Skeletal muscle tissue (tissue), 4 donors: ENCODE results near the gene WDR26. TPM values are rescaled to one million over a fixed set of nuclear protein-coding genes. Genes with fewer than 3 reads are reported as not detected.

ENCODE experiments used
- H3K27ac ChIP-seq: one replicate; pipeline ENCODE4 v1.7.0; 2013; ENCODE audit warnings: mild to moderate bottlenecking, low read depth, low read length, inconsistent platforms
- H3K27me3 ChIP-seq, 3 donors: one replicate each; pipeline ENCODE4 v1.7.0; 2013; ENCODE audit warnings: low read length in 3 of 3; ENCODE audit not compliant: control insufficient read depth in 3 of 3, insufficient read depth in 3 of 3
- H3K36me3 ChIP-seq, 3 donors: one replicate each; pipeline ENCODE4 v1.7.0; 2013; ENCODE audit warnings: low read length in 3 of 3; ENCODE audit not compliant: control insufficient read depth in 3 of 3, insufficient read depth in 3 of 3
- H3K4me1 ChIP-seq, 3 donors: one replicate each; pipeline ENCODE4 v1.7.0; 2013; ENCODE audit warnings: low read length in 3 of 3, mild to moderate bottlenecking in 3 of 3; ENCODE audit not compliant: control insufficient read depth in 3 of 3, insufficient read depth in 3 of 3
- H3K4me3 ChIP-seq, 3 donors: one replicate each; pipeline ENCODE4 v1.7.0; 2013; ENCODE audit warnings: low read length in 3 of 3
- H3K9ac ChIP-seq, 3 donors: one replicate each; pipeline ENCODE4 v1.7.0; 2013; ENCODE audit warnings: low read length in 3 of 3, mild to moderate bottlenecking in 3 of 3, moderate library complexity in 2 of 3, low read depth in 1 of 3
- H3K9me3 ChIP-seq, 3 donors: one replicate each; pipeline ENCODE4 v1.7.0; 2013; ENCODE audit warnings: low read length in 3 of 3; ENCODE audit not compliant: control insufficient read depth in 3 of 3
- total RNA-seq: library from RNA; depleted of rRNA; stranded (reverse); fragments of >200 nt; gene quantifications from one replicate; pipeline ENCODE4 v1.2.3, GENCODE V29; 2014
- donor health status: Osteomylitis.

The WDR26 gene
- total RNA-seq, 1 donor from 2014 or later: 64.2 TPM

DNA sequence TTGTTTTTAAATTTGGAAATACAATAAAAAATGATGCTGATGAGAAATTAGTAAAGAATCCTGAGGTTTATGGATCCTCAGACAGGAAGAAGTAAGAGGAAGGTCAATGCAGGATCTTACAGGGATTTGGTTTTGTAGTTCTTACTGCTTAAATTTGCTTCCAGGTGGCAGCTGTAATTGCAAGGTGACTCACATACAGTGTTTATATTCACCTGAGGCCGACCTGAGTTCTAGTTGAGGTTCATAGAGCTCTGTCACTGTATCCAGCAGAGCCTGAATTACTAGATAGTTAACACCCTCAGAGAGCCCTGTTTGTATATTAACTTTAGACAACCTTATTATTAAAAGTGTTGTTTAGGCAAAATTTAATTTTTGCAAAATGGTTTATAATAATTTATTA lies 1.4 kb upstream of the WDR26 start:
- Histone ChIP-seq H3K27me3 (no peaks in the 10 kb centered on the region), H3K36me3 (peaks cover 0 to 4% (median 0%) of the 10 kb centered on the region in 3 donors), H3K9ac (peak overlapping the region in 2 of 3 donors; percentile 28 to 52), H3K9me3 (no peaks in the 10 kb centered on the region), H3K4me1 (peaks cover 11 to 29% (median 18%) of the 10 kb centered on the region in 3 donors), H3K4me3 (no peak overlapping the region), H3K27ac (no peak overlapping the region)

- peak overlapping the region; percentile 93 to 98 (median 95) for H3K4me3 ChIP-seq
- peaks cover 0 to 2% (median 2%) of the 10 kb centered on the region in 3 donors for H3K36me3 ChIP-seq
- no peaks in the 10 kb centered on the region for H3K27me3 ChIP-seq
- no peaks in the 10 kb centered on the region for H3K9me3 ChIP-seq
- peak overlapping the region; percentile 97 for H3K27ac ChIP-seq
- peaks cover 16 to 35% (median 23%) of the 10 kb centered on the region in 3 donors for H3K4me1 ChIP-seq
- peak overlapping the region; percentile 91 to 98 (median 98) for H3K9ac ChIP-seq
These were observed 744 bp upstream of the WDR26 start for GRCh38 chr1:224435318-224435763.

DNA sequence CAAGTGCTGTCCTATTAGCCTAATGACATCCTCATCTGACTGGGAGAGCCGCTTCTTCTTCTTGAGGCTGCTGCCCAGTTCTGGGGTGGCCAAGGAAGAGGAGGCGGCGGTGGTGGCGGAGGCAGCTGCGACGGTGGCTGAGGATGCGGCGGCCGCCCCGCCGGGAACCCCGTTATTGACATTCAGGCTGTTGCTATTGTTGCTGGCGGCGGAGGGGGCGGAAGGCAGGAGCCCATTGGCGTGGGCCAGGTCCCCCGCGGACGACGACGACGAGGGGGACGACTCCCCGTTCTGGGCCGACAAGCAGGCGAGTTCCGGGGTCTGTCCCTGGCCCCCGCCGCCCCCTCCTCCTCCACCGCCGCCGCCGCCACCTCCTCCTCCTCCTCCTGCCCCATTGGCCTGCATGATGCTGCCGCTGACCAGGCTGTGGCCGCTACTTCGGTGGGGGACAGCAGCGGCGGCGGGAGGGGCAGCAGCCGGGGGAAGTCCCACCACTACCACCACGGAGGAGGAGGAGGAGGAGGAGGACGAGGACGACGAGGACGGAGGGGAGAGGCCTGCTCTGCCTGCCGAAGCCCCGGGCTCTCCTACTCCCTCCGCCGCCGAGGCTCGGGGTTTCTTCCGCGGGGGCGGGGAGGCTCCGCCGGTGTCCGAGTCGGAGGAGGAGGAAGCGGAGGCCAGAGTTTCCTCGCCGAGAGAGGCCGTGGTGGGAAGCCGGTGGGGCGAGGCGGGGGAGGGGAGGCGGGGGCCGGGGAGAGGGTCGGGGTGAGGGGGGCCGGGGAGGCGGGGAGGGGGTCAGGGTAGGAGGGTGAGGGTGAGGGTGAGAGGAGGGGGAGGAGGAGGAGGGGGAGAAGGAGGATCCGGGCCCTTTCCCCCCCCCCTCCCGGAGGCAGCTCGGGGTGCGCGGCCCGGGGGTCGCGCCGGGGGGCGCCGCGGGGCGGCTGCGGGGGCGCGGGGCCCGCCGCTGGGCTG lies 610 bp downstream of the WDR26 start:
- Histone ChIP-seq H3K27ac (peak overlapping the region; percentile 97), H3K9me3 (no peaks in the 10 kb centered on the region), H3K36me3 (peaks cover 0 to 2% (median 0%) of the 10 kb centered on the region in 3 donors), H3K4me3 (peak overlapping the region; percentile 85 to 93 (median 88)), H3K27me3 (no peaks in the 10 kb centered on the region), H3K9ac (peak overlapping the region; percentile 87 to 98 (median 91)), H3K4me1 (peaks cover 16 to 38% (median 23%) of the 10 kb centered on the region in 3 donors)

- peak overlapping the region; percentile 94 for H3K27ac ChIP-seq
- H3K27me3 ChIP-seq: no peaks in the 10 kb centered on the region
- peaks cover 0 to 2% (median 0%) of the 10 kb centered on the region in 3 donors for H3K36me3 ChIP-seq
- H3K4me3 ChIP-seq: peak overlapping the region; percentile 79 to 88 (median 85)
- peaks cover 16 to 38% (median 23%) of the 10 kb centered on the region in 3 donors for H3K4me1 ChIP-seq
- no peaks in the 10 kb centered on the region for H3K9me3 ChIP-seq
- H3K9ac ChIP-seq: peak overlapping the region; percentile 76 to 87 (median 84)
These were observed 1.4 kb downstream of the WDR26 start for GRCh38 chr1:224433041-224433691.

DNA sequence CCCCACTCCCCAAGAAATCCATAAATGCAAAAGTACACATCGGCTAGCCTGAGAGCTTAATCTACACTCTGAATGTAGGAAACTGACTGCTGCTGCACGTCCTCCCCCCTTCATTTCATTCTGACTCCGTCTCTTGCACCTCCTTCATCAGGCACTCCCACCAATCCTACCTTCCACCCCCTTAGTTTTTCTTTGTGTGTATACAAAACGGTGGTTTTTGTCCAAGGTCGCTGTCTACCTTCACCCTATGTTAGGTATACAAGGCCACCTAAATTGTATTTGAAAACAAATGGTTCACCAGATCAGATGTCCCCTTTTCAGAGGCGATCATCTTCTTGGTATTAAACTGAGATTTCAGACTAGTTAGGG lies 1.9 kb downstream of the WDR26 start:
- peaks cover 0 to 2% (median 0%) of the 10 kb centered on the region in 3 donors for H3K36me3 ChIP-seq
- no peaks in the 10 kb centered on the region for H3K27me3 ChIP-seq
- peaks cover 16 to 38% (median 23%) of the 10 kb centered on the region in 3 donors for H3K4me1 ChIP-seq
- no peaks in the 10 kb centered on the region for H3K9me3 ChIP-seq
- H3K9ac ChIP-seq: peak overlapping the region; percentile 76 to 87 (median 84)
- peak overlapping the region; percentile 94 for H3K27ac ChIP-seq
- H3K4me3 ChIP-seq: peak overlapping the region; percentile 79 to 88 (median 85)

GRCh38 chr1:224432146-224432545 lies 2.5 kb downstream of the WDR26 start:
- Histone ChIP-seq H3K4me3 (peak overlapping the region; percentile 79 to 88 (median 85)), H3K27ac (peak overlapping the region; percentile 94), H3K36me3 (peaks cover 0 to 2% (median 0%) of the 10 kb centered on the region in 3 donors), H3K9ac (peak overlapping the region; percentile 76 to 87 (median 84)), H3K4me1 (peaks cover 16 to 38% (median 27%) of the 10 kb centered on the region in 3 donors), H3K9me3 (no peaks in the 10 kb centered on the region), H3K27me3 (no peaks in the 10 kb centered on the region)

- Histone ChIP-seq H3K4me3 (peak overlapping the region; percentile 38 to 88 (median 79)), H3K27ac (peak overlapping the region; percentile 94), H3K27me3 (no peaks in the 10 kb centered on the region), H3K9ac (peak overlapping the region; percentile 33 to 84 (median 76)), H3K9me3 (no peaks in the 10 kb centered on the region), H3K36me3 (peaks cover 0 to 2% (median 0%) of the 10 kb centered on the region in 3 donors), H3K4me1 (peaks cover 16 to 38% (median 27%) of the 10 kb centered on the region in 3 donors)
These were observed 2.9 kb downstream of the WDR26 start for GRCh38 chr1:224431726-224432125.

DNA sequence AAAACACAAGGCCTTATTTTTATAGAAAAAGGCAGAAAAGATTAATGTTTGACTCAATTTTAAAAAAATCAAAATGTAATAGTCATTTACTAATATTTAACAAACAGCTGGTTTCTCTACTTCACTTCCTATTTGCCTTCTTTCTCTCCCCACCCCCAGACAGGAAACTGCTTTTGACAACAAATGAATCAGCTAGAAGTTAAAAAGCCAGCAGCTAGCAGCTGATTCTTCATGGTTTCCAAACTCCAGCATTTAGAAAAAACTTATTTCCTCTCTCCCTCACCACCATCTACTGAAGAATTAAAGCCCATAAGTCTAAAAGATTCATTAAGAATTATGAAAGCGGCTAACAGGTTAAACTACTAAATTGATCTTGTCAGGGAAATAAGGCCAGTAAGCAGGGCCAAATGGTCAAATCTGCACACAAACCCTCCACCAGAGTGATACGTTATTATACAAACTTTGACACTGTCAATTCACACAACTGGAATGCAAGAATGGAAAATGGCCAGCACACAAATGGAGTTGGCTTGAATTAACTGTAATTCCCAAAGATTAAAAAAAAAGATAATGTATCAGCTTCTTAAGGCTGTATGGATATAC lies 4.0 kb downstream of the WDR26 start:
- Histone ChIP-seq H3K9ac (peak overlapping the region in 2 of 3 donors; percentile 28 to 65), H3K27me3 (no peaks in the 10 kb centered on the region), H3K4me3 (peak overlapping the region; percentile 4 to 38 (median 6))

GRCh38 chr1:224429616-224430326 lies 4.8 kb downstream of the WDR26 start:
- Histone ChIP-seq H3K4me1 (peaks cover 10 to 30% (median 19%) of the 10 kb centered on the region in 3 donors), H3K27ac (no peak overlapping the region), H3K4me3 (peak overlapping the region in 1 of 3 donors; percentile 14)

More for the DNA sequence above, 4.0 kb downstream of the WDR26 start:
- peaks cover 15 to 34% (median 27%) of the 10 kb centered on the region in 3 donors for H3K4me1 ChIP-seq
- H3K36me3 ChIP-seq: peaks cover 0 to 2% (median 0%) of the 10 kb centered on the region in 3 donors
- no peaks in the 10 kb centered on the region for H3K9me3 ChIP-seq
- peak overlapping the region; percentile 50 for H3K27ac ChIP-seq

More at GRCh38 chr1:224429616-224430326, 4.8 kb downstream of the WDR26 start:
- Histone ChIP-seq H3K27me3 (no peaks in the 10 kb centered on the region), H3K9ac (peak overlapping the region in 1 of 3 donors; percentile 65), H3K36me3 (peaks cover 0 to 6% (median 0%) of the 10 kb centered on the region in 3 donors), H3K9me3 (no peaks in the 10 kb centered on the region)
